Tibial artery (tissue), 4 donors: ENCODE measurements around the gene IFIT2.
A peak's percentile ranks its signal among the peaks of the same experiment; 100 is the strongest.
"Not testable (repeated sequence)": the region's sequence is repeated elsewhere in the genome, so short reads cannot be mapped to it uniquely, and the experiment has no call there.

ENCODE experiments used
- DNase-seq, 2 donors: peaks; one replicate each; pipeline ENCODE4 v3.0.0-alpha.2; 2019
- H3K27ac ChIP-seq, 2 donors: fragments of 200-600 bp; sonication (generic) in 1 of 2; 1 replicate in 1 of 2; 2 replicates in 1 of 2; pipeline ENCODE4 v1.5.1; 2018 to 2019; ENCODE audit warnings: mild to moderate bottlenecking in 1 of 2
- H3K27me3 ChIP-seq, 2 donors: fragments of 200-600 bp; sonication (generic) in 1 of 2; one replicate each; pipeline versions ENCODE4 v1.5.1 to v1.6.0; 2016 to 2019
- H3K36me3 ChIP-seq, 3 donors: fragments of 200-600 bp; sonication (generic) in 2 of 3; one replicate each; pipeline ENCODE4 v1.5.1; 2016 to 2019; ENCODE audit warnings: mild to moderate bottlenecking in 2 of 3
- H3K4me1 ChIP-seq, 4 donors: fragments of 200-600 bp; sonication (generic) in 2 of 4; 1 replicate in 3 of 4; 2 replicates in 1 of 4; pipeline ENCODE4 v1.5.1; 2016 to 2019
- H3K4me3 ChIP-seq, 2 donors: fragments of 200-600 bp; sonication (generic) in 1 of 2; 1 replicate in 1 of 2; 2 replicates in 1 of 2; pipeline ENCODE4 v1.5.1; 2018 to 2019; ENCODE audit warnings: mild to moderate bottlenecking in 2 of 2
- H3K9me3 ChIP-seq, 3 donors: fragments of 200-600 bp; sonication (generic) in 1 of 3; one replicate each; pipeline ENCODE4 v1.5.1; 2016 to 2019
- CTCF ChIP-seq, 2 experiments: fragments of 200-600 bp in 1 of 2; fragments of 450-650 bp in 1 of 2; IDR thresholded peaks; one replicate each; pipeline ENCODE4 v1.5.1; 2017 to 2019; ENCODE audit warnings: antibody characterized with exemption in 2 of 2, mild to moderate bottlenecking in 1 of 2, moderate library complexity in 1 of 2
- intact Hi-C: fragments of 100-400 bp; cut with DNase I; formaldehyde crosslinking; loops from one replicate; pipeline ENCODE4 v1.15.0; 2023; ENCODE audit warnings: low total_unique reads

The IFIT2 gene

GRCh38 chr10:89301721-89302445, at the start of gene IFIT2:
IFIT2 (plus strand) TSS chr10:89302046; CDS start chr10:89302124, 78 bp downstream.
- Histone ChIP-seq H3K27ac (peak within 1 kb of the TSS; percentile 85 to 90), H3K9me3 (no peaks in the 10 kb centered on the region), H3K36me3 (peaks cover 0 to 11% (median 0%) of the 10 kb centered on the region in 3 donors), H3K4me3 (peak within 1 kb of the TSS; percentile 53 to 56), H3K27me3 (no peaks in the 10 kb centered on the region), H3K4me1 (peaks cover 0 to 55% (median 25%) of the 10 kb centered on the region in 4 donors)
- DNase-seq, result peak in 1 of 2 donors; percentile 46
- no peak for TF ChIP-seq CTCF (IDR thresholded peaks at IDR 0.05)
- intact Hi-C loops, result no loop called here

GRCh38 chr10:89252225-89252585, 49.6 kb upstream of the IFIT2 start:
- no peaks in the 10 kb centered on the region for H3K9me3 ChIP-seq
- intact Hi-C loops, result loop anchor here (10.0 kb wide), 1 partner anchor 453 kb away; the partner anchor contains the start of gene KIF20B
- DNase-seq, result no peak
- no peaks in the 10 kb centered on the region for H3K27me3 ChIP-seq
- H3K27ac ChIP-seq, result no peak overlapping the region
- H3K4me1 ChIP-seq, result peaks cover 0 to 11% (median 7%) of the 10 kb centered on the region in 4 donors
- TF ChIP-seq CTCF (IDR thresholded peaks at IDR 0.05), result no peak
- peak overlapping the region; percentile 93 to 94 for H3K4me3 ChIP-seq
- H3K36me3 ChIP-seq, result no peaks in the 10 kb centered on the region

GRCh38 chr10:89255091-89255579, 46.7 kb upstream of the IFIT2 start:
- not testable (repeated sequence) for H3K36me3 ChIP-seq, DNase-seq, H3K27me3 ChIP-seq, H3K9me3 ChIP-seq, H3K27ac ChIP-seq, H3K4me3 ChIP-seq
- intact Hi-C loops, result loop anchor here (10.0 kb wide), 1 partner anchor 450 kb away; the partner anchor contains the start of gene KIF20B
- H3K4me1 ChIP-seq, result peaks cover 0 to 11% (median 7%) of the 10 kb centered on the region in 4 donors

GRCh38 chr10:89255793-89256192, 46.1 kb upstream of the IFIT2 start:
- intact Hi-C loops, result loop anchor here (10.0 kb wide), 1 partner anchor 449 kb away; the partner anchor contains the start of gene KIF20B
- no peak overlapping the region for H3K4me3 ChIP-seq
- no peaks in the 10 kb centered on the region for H3K36me3 ChIP-seq
- DNase-seq, result no peak
- no peak overlapping the region for H3K27ac ChIP-seq
- no peaks in the 10 kb centered on the region for H3K27me3 ChIP-seq
- H3K4me1 ChIP-seq, result peaks cover 0 to 12% (median 7%) of the 10 kb centered on the region in 4 donors
- no peaks in the 10 kb centered on the region for H3K9me3 ChIP-seq
- no peak for TF ChIP-seq CTCF (IDR thresholded peaks at IDR 0.05)

- Histone ChIP-seq H3K27ac (no peak overlapping the region), H3K27me3 (no peaks in the 10 kb centered on the region), H3K4me3 (no peak overlapping the region), H3K36me3 (no peaks in the 10 kb centered on the region), H3K4me1 (peaks cover 0 to 8% (median 6%) of the 10 kb centered on the region in 4 donors), H3K9me3 (no peaks in the 10 kb centered on the region)
- intact Hi-C loops, result loop anchor here (10.0 kb wide), 1 partner anchor 448 kb away; the partner anchor contains the start of gene KIF20B
- no peak for TF ChIP-seq CTCF (IDR thresholded peaks at IDR 0.05)
- DNase-seq, result no peak
These were observed 45.5 kb upstream of the IFIT2 start for GRCh38 chr10:89256340-89256739.

GRCh38 chr10:89256962-89257361, 44.9 kb upstream of the IFIT2 start:
- no peak for DNase-seq
- H3K27ac ChIP-seq, result no peak overlapping the region
- no peak overlapping the region for H3K4me3 ChIP-seq
- intact Hi-C loops, result loop anchor here (10.0 kb wide), 1 partner anchor 448 kb away; the partner anchor contains the start of gene KIF20B
- no peaks in the 10 kb centered on the region for H3K36me3 ChIP-seq
- no peaks in the 10 kb centered on the region for H3K9me3 ChIP-seq
- no peaks in the 10 kb centered on the region for H3K27me3 ChIP-seq
- H3K4me1 ChIP-seq, result peaks cover 0 to 10% (median 6%) of the 10 kb centered on the region in 4 donors
- TF ChIP-seq CTCF (IDR thresholded peaks at IDR 0.05), result no peak
